ENCODE data around the gene ZNF774.

DNA sequence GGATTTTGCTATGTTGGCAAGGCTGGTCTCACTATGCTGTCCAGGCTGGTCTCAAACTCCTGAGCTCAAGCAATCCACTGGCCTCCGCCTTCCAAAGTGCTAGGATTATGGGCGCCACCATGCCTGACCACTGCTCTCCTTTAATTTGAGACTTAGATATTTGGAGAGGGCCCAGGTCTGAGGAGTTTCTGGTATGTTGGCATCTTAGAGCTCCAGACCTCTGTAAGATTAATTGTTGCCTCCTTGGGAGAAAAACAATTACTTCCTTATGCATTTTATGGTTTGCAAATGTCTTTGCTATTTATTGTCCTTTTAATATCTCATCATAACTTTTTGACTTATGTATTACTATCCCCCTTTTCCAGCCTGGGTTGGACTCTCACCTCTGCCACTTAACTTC, 2.9 kb downstream of the ZNF774 start:
- TF ChIP-seq CTCF (IDR thresholded peaks at IDR 0.05) = no peak
- no peak for TF ChIP-seq POLR2AphosphoS5 (IDR thresholded peaks at IDR 0.05)
- TF ChIP-seq POLR2A (IDR thresholded peaks at IDR 0.05) = no peak
- no peak for TF ChIP-seq EP300 (IDR thresholded peaks at IDR 0.05; ENCODE audit: low read depth)
